NT2/D1 (cell line): ENCODE results near the gene GRIK2.

ENCODE experiments used
- SUZ12 ChIP-seq: IDR thresholded peaks from 2 replicates; pipeline ENCODE4 v1.6.1; 2011; ENCODE audit not compliant: insufficient read length, insufficient read depth; ENCODE audit errors: extremely low read depth
- YY1 ChIP-seq: IDR thresholded peaks from 2 replicates; pipeline ENCODE4 v1.6.1; 2011; ENCODE audit not compliant: insufficient read length, insufficient read depth
- ZNF274 ChIP-seq: IDR thresholded peaks from 2 replicates; pipeline ENCODE4 v1.6.1; 2011; ENCODE audit warnings: mild to moderate bottlenecking, low read depth, low read length

- TF ChIP-seq ZNF274 (no peak), SUZ12 (no peak), YY1 (no peak)
Measured at GRCh38 chr6:101572627-101573026, 179.1 kb downstream of the GRIK2 start.
